Fibroblast of lung (primary cell): Measurements from ENCODE around the gene ANKS1A. TPM values are rescaled to one million over a fixed set of nuclear protein-coding genes. Genes with fewer than 3 reads are reported as not detected.

Experiments
- DNase-seq, 2 donors: peaks; one replicate each; pipeline versions ENCODE4 v3.0.0 to v3.0.0-alpha.2; 2010; ENCODE audit warnings: low read depth in 2 of 2
- H2AFZ ChIP-seq: 2 replicates; pipeline ENCODE4 v1.5.1; 2012; ENCODE audit warnings: low read length, control low read depth, inconsistent platforms
- H3K27ac ChIP-seq: 2 replicates; pipeline ENCODE4 v1.5.1; 2011; ENCODE audit warnings: low read length, control low read depth; ENCODE audit not compliant: insufficient read depth
- H3K27me3 ChIP-seq: 2 replicates; pipeline ENCODE4 v1.5.1; 2011; ENCODE audit warnings: mild to moderate bottlenecking, low read length; ENCODE audit not compliant: control insufficient read depth, insufficient read depth
- H3K36me3 ChIP-seq: 2 replicates; pipeline ENCODE4 v1.5.1; 2011; ENCODE audit warnings: low read length; ENCODE audit not compliant: control insufficient read depth, insufficient read depth
- H3K4me1 ChIP-seq: 2 replicates; pipeline ENCODE4 v1.5.1; 2011; ENCODE audit warnings: low read length; ENCODE audit not compliant: control insufficient read depth, insufficient read depth; ENCODE audit errors: extremely low read depth
- H3K4me2 ChIP-seq: 2 replicates; pipeline ENCODE4 v1.5.1; 2011; ENCODE audit warnings: low read length, control low read depth; ENCODE audit not compliant: insufficient read depth; ENCODE audit errors: extremely low read depth
- H3K4me3 ChIP-seq, 4 experiments: fragments of 200-600 bp in 1 of 4; sonication (generic) in 1 of 4; replicated peaks in 1 of 4; 2 replicates each; pipeline ENCODE4 v1.5.1; 2011 to 2016; ENCODE audit warnings: low read length in 4 of 4, low read depth in 3 of 4, mild to moderate bottlenecking in 3 of 4, control low read depth in 2 of 4, inconsistent platforms in 1 of 4, mixed read lengths in 1 of 4; ENCODE audit not compliant: insufficient read depth in 1 of 4; ENCODE audit errors: control extremely low read depth in 1 of 4
- H3K79me2 ChIP-seq: 2 replicates; pipeline ENCODE4 v1.5.1; 2012; ENCODE audit warnings: mild to moderate bottlenecking, low read length, inconsistent platforms; ENCODE audit not compliant: control insufficient read depth, insufficient read depth
- H3K9ac ChIP-seq: 2 replicates; pipeline ENCODE4 v1.5.1; 2011; ENCODE audit warnings: mild to moderate bottlenecking, low read length, control low read depth; ENCODE audit not compliant: insufficient read depth
- H3K9me3 ChIP-seq: 2 replicates; pipeline ENCODE4 v1.5.1; 2012; ENCODE audit warnings: low read depth, low read length; ENCODE audit not compliant: control insufficient read depth, insufficient read depth
- H4K20me1 ChIP-seq: 2 replicates; pipeline ENCODE4 v1.5.1; 2011; ENCODE audit warnings: low read length; ENCODE audit not compliant: control insufficient read depth, insufficient read depth; ENCODE audit errors: extremely low read depth
- EZH2 ChIP-seq: IDR thresholded peaks from 2 replicates; pipeline ENCODE4 v1.5.1; 2012; ENCODE audit warnings: low read length, control low read depth, mild to moderate bottlenecking; ENCODE audit errors: missing control alignments
- polyA plus RNA-seq, 2 donors: library from polyadenylated mRNA; depleted of rRNA in 1 of 2; stranded (reverse) in 1 of 2; unstranded in 1 of 2; fragments of >200 nt; gene quantifications; 2 replicates each; pipeline ENCODE4 v1.2.1, GENCODE V29; 2011 to 2012; ENCODE audit warnings: missing spikeins in 1 of 2
- total RNA-seq: library from RNA; depleted of rRNA; stranded (reverse); fragments of >200 nt; gene quantifications from 2 replicates; pipeline ENCODE4 v1.2.1, GENCODE V29; 2014
- TF ChIP-seq, protein P1 (sequence below), 2 donors: IDR thresholded peaks in 1 of 2; conservative IDR thresholded peaks in 1 of 2; 1 replicate in 1 of 2; 2 replicates in 1 of 2; pipeline ENCODE4 v1.5.1; 2011 to 2012; ENCODE audit warnings: low read length in 2 of 2, control low read depth in 1 of 2, inconsistent platforms in 1 of 2, low read depth in 1 of 2, mild to moderate bottlenecking in 1 of 2

The ANKS1A gene
- total and polyA plus RNA-seq, 2 donors (not counting 1 experiment from before 2014, with no cell fraction given), result 3.6 to 7.8 TPM

DNA sequence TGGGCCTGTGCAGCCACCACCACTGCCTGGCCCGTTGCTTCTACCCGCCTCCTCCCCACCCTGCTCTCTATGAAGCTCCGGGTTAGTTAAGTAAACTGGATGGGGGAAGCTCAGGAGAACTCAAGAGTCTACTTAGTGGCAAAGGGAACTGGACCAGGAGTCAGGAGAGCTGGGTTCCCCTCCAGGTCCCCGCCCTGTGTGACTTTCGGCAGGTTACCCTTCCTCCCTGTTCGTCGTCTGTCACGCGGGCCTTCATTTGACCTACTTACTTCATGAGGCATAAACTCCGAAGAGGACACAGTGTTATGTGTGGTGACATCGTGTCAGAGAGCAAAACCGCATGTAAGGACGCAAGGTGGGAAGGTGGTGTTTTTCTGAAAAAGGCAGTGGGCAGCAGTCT, 176.8 kb downstream of the ANKS1A start:
- Histone ChIP-seq H3K36me3 (peaks cover under 1% of the 10 kb centered on the region), H3K4me2 (no peak overlapping the region), H3K27me3 (no peaks in the 10 kb centered on the region), H3K27ac (no peak overlapping the region), H4K20me1 (no peaks in the 10 kb centered on the region), H2AFZ (no peak overlapping the region), H3K9ac (no peak overlapping the region), H3K9me3 (no peaks in the 10 kb centered on the region), H3K79me2 (no peaks in the 10 kb centered on the region), H3K4me3 (no peak overlapping the region), H3K4me1 (no peaks in the 10 kb centered on the region)
- no peak for DNase-seq
- no peak for TF ChIP-seq EZH2
- TF ChIP-seq, protein P1, sequence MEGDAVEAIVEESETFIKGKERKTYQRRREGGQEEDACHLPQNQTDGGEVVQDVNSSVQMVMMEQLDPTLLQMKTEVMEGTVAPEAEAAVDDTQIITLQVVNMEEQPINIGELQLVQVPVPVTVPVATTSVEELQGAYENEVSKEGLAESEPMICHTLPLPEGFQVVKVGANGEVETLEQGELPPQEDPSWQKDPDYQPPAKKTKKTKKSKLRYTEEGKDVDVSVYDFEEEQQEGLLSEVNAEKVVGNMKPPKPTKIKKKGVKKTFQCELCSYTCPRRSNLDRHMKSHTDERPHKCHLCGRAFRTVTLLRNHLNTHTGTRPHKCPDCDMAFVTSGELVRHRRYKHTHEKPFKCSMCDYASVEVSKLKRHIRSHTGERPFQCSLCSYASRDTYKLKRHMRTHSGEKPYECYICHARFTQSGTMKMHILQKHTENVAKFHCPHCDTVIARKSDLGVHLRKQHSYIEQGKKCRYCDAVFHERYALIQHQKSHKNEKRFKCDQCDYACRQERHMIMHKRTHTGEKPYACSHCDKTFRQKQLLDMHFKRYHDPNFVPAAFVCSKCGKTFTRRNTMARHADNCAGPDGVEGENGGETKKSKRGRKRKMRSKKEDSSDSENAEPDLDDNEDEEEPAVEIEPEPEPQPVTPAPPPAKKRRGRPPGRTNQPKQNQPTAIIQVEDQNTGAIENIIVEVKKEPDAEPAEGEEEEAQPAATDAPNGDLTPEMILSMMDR (conservative IDR thresholded peaks at IDR 0.05 in 1 of 2, IDR thresholded peaks at IDR 0.05 in 1 of 2; ENCODE audit: low read depth in 1 of 2, low read length in 2 of 2), result no peak

- no peaks in the 10 kb centered on the region for H3K36me3 ChIP-seq
- no peaks in the 10 kb centered on the region for H3K9me3 ChIP-seq
- H3K27ac ChIP-seq, result no peak overlapping the region
- TF ChIP-seq, protein P1 (conservative IDR thresholded peaks at IDR 0.05 in 1 of 2, IDR thresholded peaks at IDR 0.05 in 1 of 2; ENCODE audit: low read depth in 1 of 2, low read length in 2 of 2), result no peak
- TF ChIP-seq EZH2, result no peak
- H4K20me1 ChIP-seq, result no peaks in the 10 kb centered on the region
- no peaks in the 10 kb centered on the region for H3K27me3 ChIP-seq
- no peak overlapping the region for H2AFZ ChIP-seq
- no peaks in the 10 kb centered on the region for H3K79me2 ChIP-seq
- no peaks in the 10 kb centered on the region for H3K4me1 ChIP-seq
- no peak overlapping the region for H3K4me2 ChIP-seq
- no peak overlapping the region for H3K4me3 ChIP-seq
- DNase-seq, result no peak
- H3K9ac ChIP-seq, result no peak overlapping the region
Measured at GRCh38 chr6:35067234-35067633, 178.2 kb downstream of the ANKS1A start.

- H3K79me2 ChIP-seq, result no peaks in the 10 kb centered on the region
- TF ChIP-seq EZH2, result no peak
- TF ChIP-seq, protein P1 (conservative IDR thresholded peaks at IDR 0.05 in 1 of 2, IDR thresholded peaks at IDR 0.05 in 1 of 2; ENCODE audit: low read depth in 1 of 2, low read length in 2 of 2), result no peak
- H3K4me2 ChIP-seq, result no peak overlapping the region
- no peaks in the 10 kb centered on the region for H3K36me3 ChIP-seq
- no peak overlapping the region for H3K4me3 ChIP-seq
- H3K9ac ChIP-seq, result no peak overlapping the region
- no peaks in the 10 kb centered on the region for H3K4me1 ChIP-seq
- H3K27ac ChIP-seq, result no peak overlapping the region
- H3K9me3 ChIP-seq, result no peaks in the 10 kb centered on the region
- no peak for DNase-seq
- no peaks in the 10 kb centered on the region for H4K20me1 ChIP-seq
- H3K27me3 ChIP-seq, result no peaks in the 10 kb centered on the region
- no peak overlapping the region for H2AFZ ChIP-seq
Measured at GRCh38 chr6:35068206-35068605, 179.2 kb downstream of the ANKS1A start.
